GM12878 (cell line): ENCODE results near the gene SRM. TPM values are rescaled to one million over a fixed set of nuclear protein-coding genes. Genes with fewer than 3 reads are reported as not detected.

ENCODE experiments used
- ATAC-seq: fragments of 200-7000 bp; cut with Tn5 transposase; 3 replicates; pipeline ENCODE4 v1.9.1; 2020; ENCODE audit warnings: mild to moderate bottlenecking, moderate library complexity
- BruUV-seq: library from RNA; stranded (reverse); fragments of 400-500 nt; replicated peaks from 2 replicates; lab custom pipeline; 2021; lab: Mats Ljungman, UMichigan
- CTCF ChIA-PET: fragments of 300-600 bp; sonication (Branson Sonifier 250); formaldehyde crosslinking; extraction: SDS; loops from one replicate; lab custom pipeline; 2021; ENCODE audit warnings: inconsistent platforms; lab: Yijun Ruan, JAX
- POLR2A ChIA-PET: fragments of 350-600 bp; formaldehyde crosslinking; extraction: SDS; loops from one replicate; lab custom pipeline; 2021; ENCODE audit warnings: inconsistent platforms; lab: Charles Lee
- RAD21 ChIA-PET: fragments of 300-600 bp; sonication (Branson Sonifier 250); formaldehyde crosslinking; loops from one replicate; lab custom pipeline; 2023; ENCODE audit warnings: antibody characterized with exemption; ENCODE audit not compliant: unreplicated experiment; lab: Charles Lee
- SMC1A ChIA-PET: fragments of 300-600 bp; sonication (Branson Sonifier 250); formaldehyde crosslinking; loops from one replicate; lab custom pipeline; 2023; ENCODE audit not compliant: unreplicated experiment, uncharacterized antibody; lab: Charles Lee
- DNase-seq: peaks from one replicate; pipeline ENCODE4 v3.0.0-alpha.2; 2011; ENCODE audit warnings: low read depth, low spot score
- FAIRE-seq: peaks from 3 replicates; lab custom pipeline; 2011; peaks lifted over from hg19 to GRCh38; lab: Jason Lieb, UNC
- H2AFZ ChIP-seq: 2 replicates; pipeline ENCODE4 v1.6.0; 2011; ENCODE audit warnings: low read depth, low read length, control low read depth; ENCODE audit not compliant: control insufficient read depth
- H3K27ac ChIP-seq: 2 replicates; pipeline ENCODE4 v1.5.1; 2011; ENCODE audit warnings: control low read depth; ENCODE audit not compliant: control insufficient read depth, insufficient read depth
- H3K27me3 ChIP-seq, 2 experiments: replicated peaks in 1 of 2; 2 replicates each; pipeline versions ENCODE4 v1.6.0 to v1.6.1; 2011; ENCODE audit warnings: low read length in 1 of 2; ENCODE audit not compliant: control insufficient read depth in 2 of 2, insufficient read depth in 2 of 2
- H3K36me3 ChIP-seq, 2 experiments: 2 replicates each; pipeline ENCODE4 v1.5.1; 2011; ENCODE audit warnings: low read length in 1 of 2; ENCODE audit not compliant: control insufficient read depth in 2 of 2, insufficient read depth in 2 of 2
- H3K4me1 ChIP-seq: 2 replicates; pipeline ENCODE4 v1.6.1; 2011; ENCODE audit warnings: mild to moderate bottlenecking, low read length, moderate library complexity, mixed read lengths; ENCODE audit not compliant: control insufficient read depth, insufficient read depth
- H3K4me2 ChIP-seq: 2 replicates; pipeline ENCODE4 v1.6.0; 2011; ENCODE audit warnings: control low read depth; ENCODE audit not compliant: control insufficient read depth, insufficient read depth
- H3K4me3 ChIP-seq: fragments of 200-600 bp; sonication (generic); 2 replicates; pipeline ENCODE4 v1.5.1; 2016
- H3K79me2 ChIP-seq: 2 replicates; pipeline ENCODE4 v1.6.0; 2011; ENCODE audit warnings: low read length; ENCODE audit not compliant: control insufficient read depth, insufficient read depth
- H3K9ac ChIP-seq: 2 replicates; pipeline ENCODE4 v1.8.0; 2011; ENCODE audit warnings: low read length, control low read depth, mixed read lengths; ENCODE audit not compliant: control insufficient read depth, insufficient read depth
- H3K9me3 ChIP-seq: replicated peaks from 3 replicates; pipeline ENCODE4 v1.5.1; 2011; ENCODE audit warnings: mild to moderate bottlenecking, low read length; ENCODE audit not compliant: control insufficient read depth, insufficient read depth
- H4K20me1 ChIP-seq: 2 replicates; pipeline ENCODE4 v1.6.0; 2011; ENCODE audit not compliant: control insufficient read depth, insufficient read depth
- ATF2 ChIP-seq: IDR thresholded peaks from 2 replicates; pipeline ENCODE4 v1.6.1; 2012; ENCODE audit warnings: low read length, inconsistent platforms
- ATF7 ChIP-seq: fragments of 450-650 bp; IDR thresholded peaks from 2 replicates; pipeline ENCODE4 v1.6.1; 2016; ENCODE audit warnings: low read depth, mild to moderate bottlenecking
- BHLHE40 ChIP-seq, 2 experiments: fragments of 450-650 bp in 1 of 2; IDR thresholded peaks; 2 replicates each; pipeline ENCODE4 v1.6.1; 2011 to 2017; ENCODE audit warnings: low read depth in 2 of 2, borderline replicate concordance in 1 of 2, improper control_type of control experiment in 1 of 2, low read length in 1 of 2, mild to moderate bottlenecking in 1 of 2
- CHD1 ChIP-seq: IDR thresholded peaks from 2 replicates; pipeline ENCODE4 v1.6.1; 2012; ENCODE audit warnings: low read depth, low read length, improper control_type of control experiment
- CTCF ChIP-seq, 3 experiments: IDR thresholded peaks in 2 of 3; conservative IDR thresholded peaks in 1 of 3; 2 replicates each; pipeline ENCODE4 v1.5.1; 2011; ENCODE audit warnings: low read depth in 3 of 3, low read length in 3 of 3, mild to moderate bottlenecking in 3 of 3, control low read depth in 2 of 3, moderate library complexity in 2 of 3, inconsistent platforms in 1 of 3, mixed read lengths in 1 of 3; ENCODE audit not compliant: control insufficient read depth in 2 of 3, insufficient read depth in 1 of 3; ENCODE audit errors: extremely low read depth in 1 of 3
- HSF1 ChIP-seq: fragments of 150-350 bp; IDR thresholded peaks from 2 replicates; pipeline ENCODE4 v1.6.1; 2014; ENCODE audit warnings: mild to moderate bottlenecking, low read depth, low read length
- IRF4 ChIP-seq: IDR thresholded peaks from 2 replicates; pipeline ENCODE4 v1.6.1; 2011; ENCODE audit warnings: low read depth, low read length
- KLF5 ChIP-seq: fragments of 450-650 bp; IDR thresholded peaks from 2 replicates; pipeline ENCODE4 v1.6.1; 2014; ENCODE audit warnings: mild to moderate bottlenecking; ENCODE audit not compliant: partially characterized antibody
- MLLT1 ChIP-seq: fragments of 450-650 bp; IDR thresholded peaks from 2 replicates; pipeline ENCODE4 v1.6.1; 2016; ENCODE audit warnings: mild to moderate bottlenecking
- MTA3 ChIP-seq: IDR thresholded peaks from 2 replicates; pipeline ENCODE4 v1.6.1; 2012; ENCODE audit warnings: low read length, inconsistent platforms, borderline replicate concordance
- MXI1 ChIP-seq: fragments of 150-350 bp; IDR thresholded peaks from 2 replicates; pipeline ENCODE4 v1.6.1; 2011; ENCODE audit warnings: low read depth, mild to moderate bottlenecking, inconsistent platforms, low read length, improper control_type of control experiment
- NFYB ChIP-seq: IDR thresholded peaks from 2 replicates; pipeline ENCODE4 v1.6.1; 2011; ENCODE audit warnings: low read depth, mild to moderate bottlenecking, low read length, improper control_type of control experiment, moderate library complexity; ENCODE audit not compliant: insufficient read depth
- RB1 ChIP-seq: fragments of 450-650 bp; formaldehyde crosslinking; IDR thresholded peaks from 2 replicates; pipeline ENCODE4 v1.6.1; 2017; ENCODE audit warnings: mild to moderate bottlenecking, borderline replicate concordance
- SPI1 ChIP-seq: IDR thresholded peaks from 2 replicates; pipeline ENCODE4 v1.6.1; 2011; ENCODE audit warnings: low read depth, mild to moderate bottlenecking, low read length, moderate library complexity, borderline replicate concordance; ENCODE audit not compliant: insufficient read depth
- WGBS: methylation state at CpG from one replicate; pipeline ENCODE4 v1.1.6; 2016; ENCODE audit warnings: low lambda C conversion rate; ENCODE audit not compliant: insufficient replicate concordance, insufficient coverage; ENCODE audit errors: missing lambda C conversion rate; 5-methylcytosine and 5-hydroxymethylcytosine counted together
- in situ Hi-C: fragments of 300-500 bp; cut with MboI; formaldehyde crosslinking; loops from 9 replicates; pipeline ENCODE4 v1.14.3; 2018; ENCODE audit warnings: mixed read lengths
- intact Hi-C: fragments of 100-400 bp; cut with micrococcal nuclease; formaldehyde crosslinking; loops from one replicate; pipeline ENCODE4 v1.14.2; 2022; ENCODE audit not compliant: unreplicated experiment
- polyA plus RNA-seq, 11 experiments: library from polyadenylated mRNA; depleted of rRNA in 4 of 11; unstranded in 6 of 11; stranded (reverse) in 5 of 11; fragments of >200 nt; fragmentation: Nextera tagmentation in 4 of 11; fragmentation: Illumina TruSeq in 1 of 11; extraction: Ambion mirVana in 4 of 11; extraction: Trizol in 1 of 11; gene quantifications; 1 replicate in 1 of 11; 2 replicates in 10 of 11; pipeline versions ENCODE4 v1.2.1 to v1.2.3, GENCODE V29; 2011 to 2016; ENCODE audit warnings: inconsistent platforms in 2 of 11, missing spikeins in 2 of 11, low read depth in 1 of 11
- total RNA-seq, 4 experiments: library from RNA; depleted of rRNA in 3 of 4; stranded (reverse); fragments of >200 nt in 3 of 4; fragmentation: Illumina TruSeq in 1 of 4; extraction: Trizol in 1 of 4; gene quantifications; 2 replicates each; pipeline versions ENCODE4 v1.2.1 to v1.2.3, GENCODE V29; 2013 to 2021

SRM gene
- total and polyA plus RNA-seq, 10 of the 15 experiments (the other 5 are each of a cell fraction or from before 2014, with no cell fraction given) = 16.7 to 255 (median 81.2) TPM

GRCh38 chr1:11024154-11024873 is 35.5 kb downstream of the SRM start (continued):
- no peak for TF ChIP-seq NFYB
- TF ChIP-seq MLLT1 = no peak
- TF ChIP-seq CHD1 = no peak
- no peak for TF ChIP-seq RB1
- no peak for TF ChIP-seq BHLHE40 (IDR thresholded peaks at IDR 0.05; ENCODE audit: borderline replicate concordance in 1 of 2, low read depth in 2 of 2, low read length in 1 of 2)
- TF ChIP-seq HSF1 = no peak
- no peak for TF ChIP-seq MTA3
- no peak for TF ChIP-seq KLF5
- TF ChIP-seq ATF7 = no peak

GRCh38 chr1:11023201-11023600 is 36.6 kb downstream of the SRM start:
- no peak overlapping the region for H2AFZ ChIP-seq
- FAIRE-seq = no peak
- no peaks in the 10 kb centered on the region for H3K27me3 ChIP-seq
- no peaks in the 10 kb centered on the region for H3K9me3 ChIP-seq
- ATAC-seq = no peak
- peaks cover 6% of the 10 kb centered on the region; the same call in 1 of the 2 replicates for H3K79me2 ChIP-seq
- POLR2A ChIA-PET = no interaction called here
- peaks cover 2% of the 10 kb centered on the region; the same call in 1 of the 2 replicates for H4K20me1 ChIP-seq
- no peak overlapping the region for H3K4me3 ChIP-seq
- H3K9ac ChIP-seq = no peak overlapping the region
- no peak for DNase-seq
- CTCF ChIA-PET = no interaction called here
- SMC1A ChIA-PET = no interaction called here
- in situ Hi-C loops (no loop called here), intact Hi-C loops (no loop called here)
- H3K27ac ChIP-seq = no peak overlapping the region
- peaks cover 8 to 62% of the 10 kb centered on the region in 2 experiments for H3K36me3 ChIP-seq
- no TSS peak for BruUV-seq
- H3K4me2 ChIP-seq = no peak overlapping the region
- H3K4me1 ChIP-seq = no peaks in the 10 kb centered on the region
- RAD21 ChIA-PET = no interaction called here
- 88% methylated on average over 14 of the region's 14 CpGs for WGBS
- TF ChIP-seq IRF4 (no peak), ATF2 (no peak), MXI1 (no peak), CTCF (IDR thresholded peaks at IDR 0.05 in 2 of 3, conservative IDR thresholded peaks at IDR 0.05 in 1 of 3; ENCODE audit: control insufficient read depth in 2 of 3, extremely low read depth in 1 of 3, insufficient read depth in 1 of 3, low read depth in 3 of 3, low read length in 3 of 3) (no peak), SPI1 (no peak)
